GM21515 (cell line): Measurements from ENCODE around the gene ZNF292.
"Not testable (repeated sequence)": the region's sequence is repeated elsewhere in the genome, so short reads cannot be mapped to it uniquely, and the experiment has no call there.

ENCODE experiments used
- ATAC-seq: cut with Tn5 transposase; IDR thresholded peaks from one replicate; pipeline ENCODE4 v1.9.1; 2021; ENCODE audit not compliant: unreplicated experiment

The ZNF292 gene

DNA sequence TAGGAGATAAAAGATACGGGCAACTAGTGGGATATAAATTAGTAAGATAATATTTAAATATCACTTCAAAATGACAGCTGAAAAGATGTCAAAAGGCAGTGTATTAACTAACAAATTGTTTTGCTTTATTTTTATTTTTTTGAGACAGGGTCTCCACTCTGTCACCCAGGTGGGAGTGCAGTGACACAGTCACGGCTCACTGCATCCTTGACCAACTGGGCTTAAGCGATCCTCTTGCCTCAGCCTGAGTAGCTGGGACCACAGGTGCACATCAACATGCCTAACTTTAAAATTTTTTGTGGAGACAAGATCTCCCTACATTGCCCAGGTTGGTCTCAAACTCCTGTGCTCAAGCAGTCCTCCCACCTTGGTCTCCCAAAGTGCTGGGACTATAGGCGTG, 5.9 kb downstream of the ZNF292 start:
- ATAC-seq: no peak

DNA sequence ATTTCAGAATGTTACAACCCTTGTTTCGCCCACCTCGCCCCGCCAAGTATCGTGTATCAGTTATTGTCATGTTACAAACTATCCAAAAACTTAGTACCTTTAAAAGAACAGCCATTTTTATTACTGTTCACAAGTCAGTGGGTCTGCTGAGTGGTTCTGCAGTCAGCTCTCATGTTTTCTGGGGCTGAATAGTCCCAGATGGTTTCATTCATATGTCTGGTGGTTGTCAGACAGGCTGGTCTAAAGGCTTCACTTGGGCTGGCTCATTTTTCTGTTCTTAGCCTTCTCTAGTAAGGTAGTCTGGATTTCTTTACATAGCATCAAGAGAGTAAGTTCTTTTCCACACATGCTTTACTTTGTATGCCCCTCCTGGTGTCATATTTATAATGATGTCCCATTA, 8.6 kb downstream of the ZNF292 start:
- ATAC-seq: no peak

- no peak for ATAC-seq
These were observed 9.1 kb downstream of the ZNF292 start for GRCh38 chr6:87164506-87164905.

GRCh38 chr6:87165185-87165584, 9.8 kb downstream of the ZNF292 start:
- ATAC-seq: no peak

- no peak for ATAC-seq
These were observed 16.7 kb downstream of the ZNF292 start for GRCh38 chr6:87171938-87172633.

DNA sequence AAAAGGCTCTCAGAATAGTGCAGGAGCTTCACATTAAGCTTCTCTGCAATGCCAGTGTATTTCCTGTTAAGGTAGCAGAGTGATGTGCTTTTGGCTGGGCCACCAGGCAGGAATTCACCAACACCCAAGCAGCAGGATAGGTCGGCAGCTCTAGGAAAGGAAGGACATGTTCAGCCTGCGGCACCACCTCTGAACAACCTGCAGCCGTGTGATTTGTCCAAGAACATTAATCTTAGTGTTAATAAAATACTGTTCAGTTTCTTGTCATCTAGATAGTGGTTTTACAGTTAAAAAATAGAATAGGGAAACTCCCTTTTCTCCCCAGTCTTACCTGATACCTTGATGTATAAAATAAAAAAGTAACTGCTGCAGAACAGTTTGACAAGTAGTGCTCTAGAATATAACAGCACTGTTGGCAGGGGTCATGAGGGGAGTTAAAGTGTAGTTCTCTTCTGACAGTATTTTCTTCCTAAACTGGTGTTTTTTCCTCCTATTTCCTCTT, 18.8 kb downstream of the ZNF292 start:
- no peak for ATAC-seq

DNA sequence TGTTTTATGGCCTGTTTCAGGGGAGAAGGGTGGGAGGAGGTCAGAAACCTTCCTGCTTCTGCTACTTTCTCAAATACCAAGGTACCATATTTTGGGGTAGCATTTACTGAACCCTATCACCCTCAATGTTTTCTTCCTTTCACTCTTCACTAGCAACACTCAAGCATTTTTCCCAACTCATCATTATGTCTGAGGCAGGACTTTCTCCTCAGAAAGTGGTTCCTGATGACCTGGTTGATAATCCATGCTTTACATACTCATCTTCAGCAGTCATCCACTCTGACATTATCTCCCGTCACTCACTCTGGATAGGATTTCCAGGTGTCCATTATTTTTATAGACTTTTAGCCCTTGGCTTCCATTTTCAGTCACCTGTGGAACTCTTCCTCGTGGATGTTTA, 21.1 kb downstream of the ZNF292 start:
- no peak for ATAC-seq

- ATAC-seq: no peak
These were observed 24.9 kb downstream of the ZNF292 start for GRCh38 chr6:87180105-87180728.

GRCh38 chr6:87181903-87182302, 26.5 kb downstream of the ZNF292 start:
- ATAC-seq: no peak

GRCh38 chr6:87182321-87182720, 27.0 kb downstream of the ZNF292 start:
- ATAC-seq: peak; percentile 55

GRCh38 chr6:87182940-87183339, 27.6 kb downstream of the ZNF292 start:
- ATAC-seq: no peak

DNA sequence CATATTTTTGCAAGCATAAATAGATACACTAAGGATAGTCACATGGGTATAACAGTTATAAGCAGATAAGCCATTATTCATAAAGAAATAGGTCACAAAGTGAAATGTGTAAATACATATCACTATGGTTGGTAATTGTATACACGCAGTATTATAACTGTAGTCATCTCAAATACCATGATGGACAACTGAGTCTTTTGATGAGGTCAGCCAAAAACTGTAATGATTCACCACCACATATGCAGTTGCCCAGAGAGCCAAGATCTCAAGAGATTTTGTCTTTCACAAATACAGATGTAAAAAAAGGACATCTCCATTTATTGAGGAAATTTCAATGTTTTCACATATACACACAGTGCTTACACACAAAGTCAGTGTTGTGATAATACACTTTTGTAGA, 28.3 kb downstream of the ZNF292 start:
- no peak for ATAC-seq

DNA sequence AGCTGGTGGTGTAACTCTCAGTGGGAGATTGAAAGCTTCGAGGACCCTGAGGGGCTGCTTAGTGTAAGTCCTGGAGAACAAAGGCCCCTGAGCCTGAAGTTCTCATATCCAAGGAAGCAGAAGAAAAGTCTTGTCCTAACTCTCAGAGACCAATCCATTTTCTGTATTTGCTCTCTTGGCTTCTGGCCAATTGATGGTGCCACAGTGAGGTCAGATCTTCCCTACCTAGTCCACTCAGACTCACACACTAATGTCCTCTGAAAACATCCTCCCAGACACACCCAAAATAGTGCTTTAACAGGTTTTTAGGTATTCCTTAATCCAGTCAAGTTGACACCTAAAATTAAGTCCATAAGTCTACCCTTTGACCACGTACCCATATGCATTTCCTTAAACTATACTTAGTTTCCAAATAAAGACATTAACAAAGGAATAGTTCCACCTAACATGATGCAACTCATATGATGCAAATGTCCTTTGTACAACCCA, 29.4 kb downstream of the ZNF292 start:
- no peak for ATAC-seq

- peak; percentile 49 for ATAC-seq
These were observed 41.0 kb downstream of the ZNF292 start for GRCh38 chr6:87196275-87196842.

- peak; percentile 58 for ATAC-seq
These were observed 42.2 kb downstream of the ZNF292 start for GRCh38 chr6:87197547-87197946.

DNA sequence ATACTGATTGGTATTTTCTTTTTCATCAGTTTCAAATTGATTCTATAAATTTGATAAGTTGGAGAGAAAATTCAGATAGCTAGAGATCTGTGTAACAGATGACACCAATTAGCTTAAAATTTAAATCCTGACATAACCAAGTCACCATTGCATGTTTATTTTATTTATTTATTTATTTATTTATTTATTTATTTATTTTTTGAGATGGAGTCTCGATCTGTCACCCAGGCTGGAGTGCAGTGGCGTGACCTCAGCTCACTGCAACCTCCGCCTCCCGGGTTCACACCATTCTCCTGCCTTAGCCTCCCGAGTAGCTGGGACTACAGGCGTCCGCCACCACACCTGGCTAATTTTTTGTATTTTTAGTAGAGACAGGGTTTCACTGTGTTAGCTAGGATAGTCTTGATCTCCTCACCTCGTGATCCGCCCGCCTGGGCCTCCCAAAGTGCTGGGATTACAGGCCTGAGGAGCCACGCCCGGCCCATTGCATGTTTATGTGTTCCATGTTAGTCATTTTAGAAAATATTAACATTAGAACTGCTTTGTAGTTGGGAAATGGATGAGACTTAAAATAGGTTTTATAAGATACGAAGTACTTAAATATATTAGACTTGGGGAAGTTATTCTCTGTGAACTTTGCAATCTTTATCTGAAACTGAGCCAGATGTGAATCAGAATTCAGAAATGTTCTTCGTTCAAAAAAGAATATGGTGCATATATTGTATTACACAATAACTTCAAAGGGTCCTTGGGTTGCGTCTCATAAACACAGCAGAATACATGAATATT, 42.9 kb downstream of the ZNF292 start:
- not testable (repeated sequence) for ATAC-seq

DNA sequence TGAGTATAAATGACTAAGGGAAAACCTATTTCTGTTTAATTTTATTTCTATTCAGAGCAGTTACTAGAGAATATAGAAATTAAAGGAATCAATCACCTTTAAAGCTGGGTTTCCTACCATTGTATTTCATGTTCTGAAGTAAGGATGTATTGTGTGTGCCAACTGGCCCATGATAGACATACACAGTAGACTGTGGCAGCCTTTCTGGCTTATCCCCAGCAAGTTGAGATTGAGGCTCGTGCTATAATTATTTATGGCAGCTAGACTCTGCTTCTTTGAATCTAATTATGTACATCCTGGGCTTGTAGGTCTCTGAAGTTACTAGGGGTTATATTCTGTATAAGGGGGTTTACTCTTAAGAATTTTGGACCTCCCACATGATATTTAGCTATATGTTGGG, 44.4 kb downstream of the ZNF292 start:
- ATAC-seq: no peak

GRCh38 chr6:87200469-87201175, 45.3 kb downstream of the ZNF292 start:
- no peak for ATAC-seq

GRCh38 chr6:87203448-87204023, 48.2 kb downstream of the ZNF292 start:
- no peak for ATAC-seq

DNA sequence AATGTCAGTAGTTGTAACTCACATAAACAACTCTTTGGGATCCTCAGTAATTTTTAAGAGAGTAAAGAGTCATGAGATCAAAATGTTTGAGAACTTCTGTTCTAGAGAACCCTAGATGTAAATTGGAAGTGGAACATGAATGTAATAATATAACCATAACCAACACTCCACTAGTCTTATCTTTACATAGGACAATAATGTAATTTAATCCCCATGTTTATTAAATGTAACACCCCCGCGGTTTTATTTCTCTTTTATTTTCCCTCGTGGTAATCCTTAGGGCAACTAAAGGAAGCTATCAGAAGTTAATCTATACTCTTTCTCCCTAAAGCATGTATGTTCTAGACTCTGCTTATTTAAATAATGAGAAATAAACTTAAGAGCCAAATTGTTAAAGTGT, 54.4 kb downstream of the ZNF292 start:
- no peak for ATAC-seq
